ENCODE data around the gene DCBLD1.

The DCBLD1 gene

GRCh38 chr6:117573006-117573680, 90.7 kb downstream of the DCBLD1 start:
- H3K36me3 ChIP-seq (ENCODE audit: insufficient read depth, low read length), result peaks cover 21% of the 10 kb centered on the region
- H2AFZ ChIP-seq (ENCODE audit: low read depth, low read length), result no peak overlapping the region
- no peaks in the 10 kb centered on the region for H3K4me1 ChIP-seq (ENCODE audit: insufficient read depth, low read length)
- H3K4me3 ChIP-seq (ENCODE audit: low read length), result no peak overlapping the region
- H3K27me3 ChIP-seq (ENCODE audit: insufficient read depth, low read length), result no peaks in the 10 kb centered on the region
- H3K9me3 ChIP-seq (ENCODE audit: low read length), result no peaks in the 10 kb centered on the region

- Histone ChIP-seq H2AFZ (ENCODE audit: low read depth, low read length) (no peak overlapping the region), H3K9me3 (ENCODE audit: low read length) (no peaks in the 10 kb centered on the region), H3K36me3 (ENCODE audit: insufficient read depth, low read length) (peaks cover 15% of the 10 kb centered on the region), H3K4me1 (ENCODE audit: insufficient read depth, low read length) (no peaks in the 10 kb centered on the region), H3K27me3 (ENCODE audit: insufficient read depth, low read length) (no peaks in the 10 kb centered on the region), H3K4me3 (ENCODE audit: low read length) (no peak overlapping the region)
Observed at GRCh38 chr6:117574198-117574597, 91.7 kb downstream of the DCBLD1 start.

GRCh38 chr6:117585647-117586046, 103.2 kb downstream of the DCBLD1 start:
- H3K36me3 ChIP-seq (ENCODE audit: insufficient read depth, low read length), result no peaks in the 10 kb centered on the region
- no peak overlapping the region for H3K4me3 ChIP-seq (ENCODE audit: low read length)
- H3K9me3 ChIP-seq (ENCODE audit: low read length), result peaks cover 3% of the 10 kb centered on the region
- no peaks in the 10 kb centered on the region for H3K4me1 ChIP-seq (ENCODE audit: insufficient read depth, low read length)
- no peak overlapping the region for H2AFZ ChIP-seq (ENCODE audit: low read depth, low read length)
- H3K27me3 ChIP-seq (ENCODE audit: insufficient read depth, low read length), result no peaks in the 10 kb centered on the region

- no peak overlapping the region for H2AFZ ChIP-seq (ENCODE audit: low read depth, low read length)
- no peaks in the 10 kb centered on the region for H3K9me3 ChIP-seq (ENCODE audit: low read length)
- H3K27me3 ChIP-seq (ENCODE audit: insufficient read depth, low read length), result no peaks in the 10 kb centered on the region
- no peak overlapping the region for H3K4me3 ChIP-seq (ENCODE audit: low read length)
- no peaks in the 10 kb centered on the region for H3K4me1 ChIP-seq (ENCODE audit: insufficient read depth, low read length)
- H3K36me3 ChIP-seq (ENCODE audit: insufficient read depth, low read length), result no peaks in the 10 kb centered on the region
Observed at GRCh38 chr6:117590447-117590846, 108.0 kb downstream of the DCBLD1 start.

- no peaks in the 10 kb centered on the region for H3K4me1 ChIP-seq (ENCODE audit: insufficient read depth, low read length)
- H3K27me3 ChIP-seq (ENCODE audit: insufficient read depth, low read length), result no peaks in the 10 kb centered on the region
- no peaks in the 10 kb centered on the region for H3K36me3 ChIP-seq (ENCODE audit: insufficient read depth, low read length)
- H3K9me3 ChIP-seq (ENCODE audit: low read length), result no peaks in the 10 kb centered on the region
- H2AFZ ChIP-seq (ENCODE audit: low read depth, low read length), result no peak overlapping the region
- no peak overlapping the region for H3K4me3 ChIP-seq (ENCODE audit: low read length)
Observed at GRCh38 chr6:117591405-117591804, 108.9 kb downstream of the DCBLD1 start.

- H3K27me3 ChIP-seq (ENCODE audit: insufficient read depth, low read length), result no peaks in the 10 kb centered on the region
- no peaks in the 10 kb centered on the region for H3K36me3 ChIP-seq (ENCODE audit: insufficient read depth, low read length)
- H3K9me3 ChIP-seq (ENCODE audit: low read length), result peaks cover 2% of the 10 kb centered on the region
- H2AFZ ChIP-seq (ENCODE audit: low read depth, low read length), result no peak overlapping the region
- H3K4me3 ChIP-seq (ENCODE audit: low read length), result no peak overlapping the region
- H3K4me1 ChIP-seq (ENCODE audit: insufficient read depth, low read length), result no peaks in the 10 kb centered on the region
Observed at GRCh38 chr6:117592983-117593759, 110.7 kb downstream of the DCBLD1 start.

GRCh38 chr6:117595099-117595923, 112.8 kb downstream of the DCBLD1 start:
- Histone ChIP-seq H2AFZ (ENCODE audit: low read depth, low read length) (no peak overlapping the region), H3K4me1 (ENCODE audit: insufficient read depth, low read length) (no peaks in the 10 kb centered on the region), H3K9me3 (ENCODE audit: low read length) (peaks cover 4% of the 10 kb centered on the region), H3K27me3 (ENCODE audit: insufficient read depth, low read length) (no peaks in the 10 kb centered on the region), H3K4me3 (ENCODE audit: low read length) (no peak overlapping the region), H3K36me3 (ENCODE audit: insufficient read depth, low read length) (no peaks in the 10 kb centered on the region)

GRCh38 chr6:117597755-117598154, 115.3 kb downstream of the DCBLD1 start:
- Histone ChIP-seq H3K9me3 (ENCODE audit: low read length) (peaks cover 4% of the 10 kb centered on the region), H3K4me3 (ENCODE audit: low read length) (no peak overlapping the region), H3K4me1 (ENCODE audit: insufficient read depth, low read length) (no peaks in the 10 kb centered on the region), H2AFZ (ENCODE audit: low read depth, low read length) (no peak overlapping the region), H3K27me3 (ENCODE audit: insufficient read depth, low read length) (no peaks in the 10 kb centered on the region), H3K36me3 (ENCODE audit: insufficient read depth, low read length) (no peaks in the 10 kb centered on the region)

Measured in neuron (in vitro differentiated cells).